Measurements from ENCODE around the gene ASB13.

The ASB13 gene

DNA sequence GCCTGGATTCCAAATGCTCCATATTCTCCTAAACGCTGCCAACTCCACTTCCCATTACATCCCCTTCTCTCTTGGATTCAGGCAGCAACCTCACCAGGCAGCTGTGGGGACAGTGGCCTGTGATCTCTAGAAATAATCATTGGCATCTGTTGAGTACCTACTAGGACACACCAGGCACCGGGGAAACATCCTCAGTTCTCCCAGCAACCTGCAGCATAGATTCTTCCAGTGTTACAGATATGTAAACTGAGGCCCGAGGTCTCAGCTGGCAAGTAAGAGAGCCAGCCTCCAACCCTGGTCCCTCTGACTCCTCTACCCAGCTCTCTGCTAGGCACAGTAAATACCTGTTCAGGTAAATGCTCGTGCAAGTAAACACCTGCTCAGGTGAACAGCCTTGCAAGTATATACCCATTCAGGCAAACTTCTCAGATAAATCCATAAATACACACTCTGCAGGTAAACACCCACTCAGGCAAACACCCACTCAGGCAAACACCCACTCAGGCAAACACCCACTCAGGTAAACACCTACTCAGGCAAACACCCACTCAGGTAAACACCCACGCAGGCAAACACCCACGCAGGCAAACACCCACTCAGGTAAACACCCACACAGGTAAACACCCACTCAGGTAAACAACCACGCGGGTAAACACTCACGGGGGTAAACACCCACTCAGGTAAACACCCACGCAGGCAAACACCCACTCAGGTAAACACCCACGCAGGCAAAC, 18.7 kb downstream of the ASB13 start:
- no peak for DNase-seq (ENCODE audit: low spot score)

DNA sequence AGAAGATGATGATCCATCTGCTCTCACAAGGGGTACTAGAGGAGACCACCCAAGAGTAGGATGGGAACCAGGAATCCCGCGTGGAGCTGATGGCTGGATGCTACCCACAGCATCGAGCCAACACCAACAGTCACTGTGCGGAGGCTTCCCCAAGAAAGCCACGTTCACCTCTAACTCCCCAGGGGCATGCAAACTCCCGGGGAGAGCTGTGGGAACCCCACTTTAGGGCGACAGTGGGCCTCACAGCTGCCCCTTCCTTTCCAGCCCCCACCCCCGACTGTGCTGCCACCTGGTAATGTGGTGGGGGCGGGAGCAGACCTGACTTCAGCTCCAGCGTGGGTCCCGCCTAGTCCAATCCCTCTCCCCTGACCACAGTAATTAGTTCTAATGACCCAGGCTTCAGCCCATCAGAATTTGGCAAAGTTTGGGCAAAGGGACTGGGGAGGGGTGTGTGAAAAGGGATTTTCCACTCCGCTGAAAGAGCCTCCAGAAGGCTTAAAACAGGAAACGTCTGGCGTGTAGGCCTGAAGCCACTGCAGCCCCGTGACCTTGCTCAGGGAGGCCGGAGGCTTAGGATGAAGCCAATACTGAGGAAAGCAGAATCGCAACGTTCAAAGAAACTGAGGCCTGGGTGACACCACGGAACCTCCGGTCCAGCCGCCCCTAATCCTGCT, 20.3 kb downstream of the ASB13 start:
- no peak for DNase-seq (ENCODE audit: low spot score)

DNA sequence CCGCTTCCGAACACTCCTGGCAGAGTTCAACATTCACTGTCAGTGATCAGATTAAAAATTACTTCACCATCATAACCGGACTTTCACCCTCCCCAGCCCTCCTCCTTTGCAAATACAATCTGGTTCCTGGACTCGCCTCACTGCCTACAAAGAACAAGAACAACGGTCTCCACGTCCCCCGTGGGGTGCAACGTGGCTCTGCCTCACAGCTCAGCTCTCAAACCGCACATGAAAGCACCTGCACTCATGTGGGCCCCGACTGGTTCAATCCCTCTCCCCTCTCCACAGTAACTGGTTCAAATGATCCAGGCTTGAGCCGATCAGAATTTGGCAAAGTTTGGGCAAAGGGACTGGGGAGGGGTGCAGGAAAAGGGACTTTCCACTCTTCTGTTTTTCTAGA, 21.0 kb downstream of the ASB13 start:
- no peak for DNase-seq (ENCODE audit: low spot score)

DNA sequence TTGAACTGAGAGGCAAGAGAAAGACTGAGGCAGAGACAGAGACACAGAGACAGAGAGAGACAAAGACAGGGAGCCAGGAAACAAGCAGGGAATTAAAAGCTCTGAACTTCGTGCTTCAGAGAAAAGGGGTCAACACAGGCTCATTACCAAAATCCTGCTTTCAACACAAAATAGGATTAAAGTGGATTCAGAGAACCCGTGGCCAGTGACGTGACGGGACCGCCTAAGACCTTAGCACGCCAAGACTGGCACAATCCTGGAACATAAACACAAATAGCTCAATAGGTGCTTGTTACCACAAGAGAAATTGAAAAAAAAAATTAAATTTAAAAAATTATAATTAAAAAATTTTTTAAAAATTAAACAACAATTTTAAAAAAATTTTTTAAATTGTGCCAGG, 21.5 kb downstream of the ASB13 start:
- no peak for DNase-seq (ENCODE audit: low spot score)

DNA sequence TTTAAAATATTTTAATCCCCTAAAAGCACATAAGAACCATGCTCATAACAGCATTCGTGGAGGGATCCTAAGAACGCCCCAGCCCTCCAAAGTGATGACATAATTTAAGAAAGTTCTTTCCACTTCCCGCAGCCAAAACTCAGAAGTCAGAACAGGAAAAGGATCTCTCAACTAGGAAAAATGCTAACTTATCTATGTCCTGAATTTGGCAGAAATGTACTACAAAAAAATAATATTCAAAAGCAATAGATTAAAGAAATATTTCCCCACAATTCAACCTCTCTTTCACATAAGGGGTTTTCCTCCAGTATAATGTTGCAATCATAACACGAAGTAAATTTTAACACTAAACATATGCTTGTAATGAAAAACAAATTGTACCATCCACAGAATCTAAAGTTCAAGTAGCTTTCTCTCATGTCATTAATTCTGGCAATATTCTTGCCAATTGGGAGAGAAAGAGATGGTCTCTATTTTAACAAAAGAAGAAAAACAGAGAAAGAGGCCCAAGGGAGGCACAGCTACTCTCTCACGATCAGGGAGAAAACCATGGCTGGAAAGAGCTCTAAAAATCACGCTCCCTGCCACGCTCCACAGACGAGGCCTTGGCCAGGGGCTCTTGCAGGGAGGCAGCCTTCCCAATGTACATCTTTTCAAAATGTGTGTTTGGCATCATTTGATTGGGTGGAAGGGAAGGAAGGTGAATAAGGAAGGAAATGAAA, 22.9 kb downstream of the ASB13 start:
- no peak for DNase-seq (ENCODE audit: low spot score)

DNA sequence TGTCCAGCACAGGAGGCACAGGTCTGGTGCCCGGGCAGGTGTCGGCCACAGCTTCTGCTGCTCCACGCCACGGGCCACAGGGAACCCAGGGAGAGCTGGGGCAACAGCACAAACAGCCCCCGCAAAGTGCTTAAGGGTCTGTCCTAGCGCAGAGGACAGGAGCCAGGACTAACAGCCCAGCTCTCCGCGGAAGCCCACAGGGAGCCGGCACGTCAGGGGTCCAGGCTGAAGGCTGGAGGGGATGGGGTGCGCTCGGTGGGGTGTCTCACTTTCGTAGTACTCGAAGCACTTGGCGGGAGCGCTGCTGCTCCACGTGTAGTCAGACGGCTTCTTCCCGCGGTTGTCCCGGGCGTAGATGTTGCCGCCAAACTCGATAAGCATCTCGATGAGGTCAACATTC, 24.9 kb downstream of the ASB13 start:
- DNase-seq (ENCODE audit: low spot score): no peak

DNA sequence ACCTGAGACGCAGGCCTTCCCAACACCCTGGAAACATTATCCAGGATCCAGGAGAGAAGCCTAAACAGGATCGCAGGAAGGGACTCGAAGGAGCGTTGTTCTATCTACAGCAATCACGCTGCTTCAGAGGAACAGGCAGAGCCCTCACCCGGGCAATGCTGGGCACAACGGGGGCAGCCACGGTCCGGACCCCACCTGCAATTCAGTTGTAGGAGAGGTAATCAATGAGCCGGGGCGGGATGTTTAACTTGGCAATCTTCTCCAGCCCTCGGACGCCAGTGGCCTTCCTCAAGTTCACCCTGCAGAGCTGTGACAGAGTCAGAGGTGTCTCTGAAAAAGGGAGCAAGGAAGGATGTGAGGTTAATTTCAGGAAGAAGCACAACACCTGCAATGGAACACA, 25.9 kb downstream of the ASB13 start:
- DNase-seq (ENCODE audit: low spot score): no peak

DNA sequence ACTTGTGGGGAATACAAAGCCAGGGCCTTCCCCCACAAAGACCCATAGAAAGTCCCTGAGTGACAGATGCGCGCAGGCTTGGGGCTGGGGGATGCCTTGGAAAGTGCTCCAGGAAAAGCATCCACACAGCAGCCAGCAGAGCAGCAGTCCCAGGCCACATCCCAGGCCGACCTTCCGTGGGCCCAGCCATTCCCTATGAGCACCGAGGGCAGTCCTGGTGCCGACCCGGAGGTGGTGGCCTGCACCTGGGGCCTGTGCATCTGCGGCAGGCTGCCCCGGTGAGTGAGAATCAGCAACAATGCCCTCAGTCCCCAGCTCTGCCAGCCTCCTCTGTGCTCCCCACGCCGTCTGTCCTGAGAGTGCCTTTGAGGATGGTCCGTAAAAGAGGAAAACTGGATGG, 26.4 kb downstream of the ASB13 start:
- DNase-seq (ENCODE audit: low spot score): no peak

DNA sequence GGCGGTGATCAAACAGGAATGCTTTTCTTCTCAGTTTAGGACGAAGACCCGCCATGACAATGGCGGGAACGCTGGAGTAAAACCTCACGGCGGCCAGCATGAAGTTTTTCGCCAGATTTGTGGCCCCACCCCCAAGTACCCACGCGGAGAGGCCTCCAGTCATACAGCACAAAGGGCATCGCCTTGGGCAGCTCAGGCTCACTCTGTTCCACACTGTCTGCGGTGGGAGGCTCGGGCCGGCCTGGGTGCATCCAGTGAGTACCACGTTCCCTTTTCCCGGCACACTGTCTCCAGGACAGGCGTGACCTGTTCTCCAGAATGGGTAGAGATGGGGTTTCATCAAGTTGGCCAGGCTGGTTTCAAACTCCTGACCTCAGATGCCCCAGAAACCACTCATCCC, 27.3 kb downstream of the ASB13 start:
- no peak for DNase-seq (ENCODE audit: low spot score)

DNA sequence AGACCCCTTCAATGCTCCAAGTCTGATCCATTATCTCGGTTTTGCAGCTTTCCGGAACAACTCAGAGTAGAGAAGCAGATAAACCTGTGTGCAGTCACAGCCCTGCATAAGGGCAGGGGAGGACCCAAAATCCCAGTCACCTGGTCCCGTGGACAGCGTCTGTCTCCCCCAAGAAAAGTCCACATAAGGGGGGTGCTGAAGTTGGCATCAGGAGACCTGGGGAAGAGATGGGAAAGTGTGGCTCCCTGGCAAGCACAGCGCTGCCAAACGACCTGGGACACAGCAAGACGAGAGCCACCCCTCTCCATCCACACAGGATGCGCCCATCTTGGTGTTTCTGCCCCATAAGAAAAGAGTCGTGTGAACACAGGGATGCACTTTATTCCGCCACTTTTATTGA, 27.9 kb downstream of the ASB13 start:
- no peak for DNase-seq (ENCODE audit: low spot score)

DNA sequence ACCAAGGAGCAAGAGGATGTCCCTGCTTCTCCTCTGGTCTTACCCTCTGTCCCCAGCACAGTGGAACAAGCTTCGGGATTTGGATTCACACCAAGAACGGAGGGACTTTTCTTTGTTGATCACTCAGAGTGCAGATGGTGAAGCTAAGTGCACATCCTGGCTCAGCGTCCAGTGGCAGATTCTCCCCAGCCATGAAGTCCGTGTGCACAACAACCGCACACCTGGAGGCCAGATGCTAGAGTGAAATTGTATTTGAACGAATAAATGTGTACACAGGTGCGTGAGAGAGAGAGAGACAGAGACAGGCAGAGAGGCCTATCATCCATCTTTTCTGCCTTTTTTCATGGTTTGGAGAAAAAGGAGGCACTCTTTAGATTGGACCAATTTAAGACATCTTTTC, 31.5 kb downstream of the ASB13 start:
- DNase-seq (ENCODE audit: low spot score): no peak

DNA sequence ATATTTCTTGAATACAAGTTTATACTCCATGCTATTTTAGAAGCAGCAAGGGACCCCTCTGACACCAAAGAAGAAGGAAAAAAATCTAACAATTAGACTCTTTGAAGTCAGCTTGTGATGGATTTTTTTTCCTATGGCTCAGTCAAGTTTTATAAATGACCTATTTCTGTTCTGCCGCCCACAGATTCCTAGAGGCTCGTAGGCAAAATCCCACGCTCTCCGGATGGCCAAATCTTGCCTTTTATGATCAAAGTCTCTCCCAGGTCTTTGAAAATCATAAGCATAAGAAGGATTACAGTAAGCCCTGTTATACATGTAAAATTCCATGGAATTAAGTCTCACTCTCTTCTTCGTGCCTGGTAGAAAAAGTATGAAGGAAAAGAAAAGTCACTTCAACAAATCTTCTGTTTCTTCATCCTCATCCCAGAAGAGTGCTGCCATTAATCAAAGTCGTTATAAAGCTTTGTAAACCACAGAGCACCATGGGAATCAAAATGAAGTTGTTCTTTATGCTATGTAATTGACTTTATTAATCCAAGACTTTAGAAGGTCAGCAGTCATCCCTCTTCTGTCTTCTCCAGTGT, 33.1 kb downstream of the ASB13 start:
- no peak for DNase-seq (ENCODE audit: low spot score)

DNA sequence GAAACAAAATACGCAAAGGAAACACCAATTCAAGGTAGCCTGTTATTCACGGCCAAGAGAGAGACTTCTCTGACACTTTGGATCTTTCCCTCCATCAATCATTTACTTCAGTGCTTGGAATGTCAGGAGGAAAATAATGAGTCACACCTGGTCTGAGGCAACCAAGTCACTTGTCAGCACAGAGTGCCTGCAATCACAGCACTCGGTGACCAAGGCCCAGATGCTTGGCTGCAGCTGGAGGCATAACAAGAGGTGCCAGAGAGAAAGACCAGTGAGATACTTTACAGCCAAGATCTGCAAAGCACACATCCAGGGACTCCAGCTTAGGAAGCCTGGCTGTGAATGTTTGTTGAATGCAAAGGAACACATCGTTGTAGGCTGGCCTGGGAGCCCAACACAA, 33.9 kb downstream of the ASB13 start:
- DNase-seq (ENCODE audit: low spot score): no peak

DNA sequence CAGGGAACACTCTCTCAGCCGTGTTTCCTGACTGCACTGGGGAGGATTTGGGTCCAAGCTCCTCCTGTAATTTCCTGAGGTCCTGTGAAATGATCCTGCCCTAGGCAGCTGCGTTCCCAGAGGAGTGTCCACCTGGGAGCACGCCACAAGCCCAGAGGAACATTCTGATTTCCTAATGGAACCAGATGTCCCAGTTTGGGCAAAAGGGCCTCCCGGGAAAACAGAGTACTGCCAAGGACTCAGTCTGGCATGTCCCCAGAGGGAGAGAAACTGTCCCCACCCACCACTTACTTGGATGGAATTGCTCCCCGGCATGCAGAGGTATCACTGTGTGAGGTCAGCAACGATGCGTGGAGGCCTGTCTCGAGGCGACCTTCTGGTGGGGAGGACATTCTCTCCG, 34.5 kb downstream of the ASB13 start:
- DNase-seq (ENCODE audit: low spot score): no peak

DNA sequence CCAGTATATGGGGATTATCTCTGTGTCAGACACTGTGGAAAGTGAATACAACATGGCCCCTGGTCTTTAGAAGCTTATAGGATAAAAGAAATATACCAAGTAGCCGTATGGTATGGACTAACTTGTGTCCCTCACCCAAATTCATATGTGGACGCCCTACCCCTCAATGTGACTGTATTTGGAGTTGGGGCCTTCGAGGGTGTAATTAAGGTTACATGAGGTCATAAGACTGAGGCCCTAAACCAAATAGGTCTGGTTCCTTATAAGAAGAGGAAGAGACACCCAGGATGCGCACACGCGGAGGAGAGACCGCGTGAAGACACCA, 36.3 kb downstream of the ASB13 start:
- DNase-seq (ENCODE audit: low spot score): no peak

DNA sequence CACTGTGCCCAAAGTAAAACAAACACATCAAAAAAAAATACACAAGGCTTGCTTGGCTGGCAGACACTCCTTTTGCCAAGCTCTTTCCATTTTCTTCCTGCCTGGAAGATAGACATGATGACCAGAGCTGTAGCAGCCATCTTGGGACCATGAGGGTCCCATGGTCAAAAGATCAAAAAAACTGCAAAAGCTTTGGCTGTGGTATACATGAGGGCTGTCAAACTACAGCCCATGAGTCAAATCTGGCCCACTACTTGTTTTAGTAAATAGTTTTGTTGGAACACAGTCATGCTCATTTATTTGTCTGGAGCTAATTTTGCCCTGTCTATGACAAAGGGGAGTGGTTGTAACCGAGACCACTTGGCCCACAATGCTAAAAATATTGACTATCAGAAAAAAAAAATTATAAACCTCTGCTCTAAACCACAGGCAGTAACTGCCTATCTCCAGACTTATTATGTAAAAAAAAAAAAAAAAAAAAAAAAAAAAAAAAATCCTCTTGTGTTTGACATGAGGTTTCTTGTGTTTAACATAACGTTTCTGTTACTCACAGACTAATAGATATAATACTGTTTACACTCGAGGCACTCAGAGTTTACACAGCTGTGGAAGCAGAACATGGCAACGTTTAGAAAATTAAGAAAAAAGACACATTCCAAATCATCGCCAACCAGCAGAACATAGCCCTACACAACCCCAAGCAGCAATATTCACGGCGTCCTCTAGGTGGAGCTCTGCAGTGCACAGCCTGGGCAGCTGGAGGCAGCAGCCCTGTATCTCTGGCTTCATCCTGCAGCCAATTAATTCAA, 36.9 kb downstream of the ASB13 start:
- DNase-seq (ENCODE audit: low spot score): peak; percentile 88

DNA sequence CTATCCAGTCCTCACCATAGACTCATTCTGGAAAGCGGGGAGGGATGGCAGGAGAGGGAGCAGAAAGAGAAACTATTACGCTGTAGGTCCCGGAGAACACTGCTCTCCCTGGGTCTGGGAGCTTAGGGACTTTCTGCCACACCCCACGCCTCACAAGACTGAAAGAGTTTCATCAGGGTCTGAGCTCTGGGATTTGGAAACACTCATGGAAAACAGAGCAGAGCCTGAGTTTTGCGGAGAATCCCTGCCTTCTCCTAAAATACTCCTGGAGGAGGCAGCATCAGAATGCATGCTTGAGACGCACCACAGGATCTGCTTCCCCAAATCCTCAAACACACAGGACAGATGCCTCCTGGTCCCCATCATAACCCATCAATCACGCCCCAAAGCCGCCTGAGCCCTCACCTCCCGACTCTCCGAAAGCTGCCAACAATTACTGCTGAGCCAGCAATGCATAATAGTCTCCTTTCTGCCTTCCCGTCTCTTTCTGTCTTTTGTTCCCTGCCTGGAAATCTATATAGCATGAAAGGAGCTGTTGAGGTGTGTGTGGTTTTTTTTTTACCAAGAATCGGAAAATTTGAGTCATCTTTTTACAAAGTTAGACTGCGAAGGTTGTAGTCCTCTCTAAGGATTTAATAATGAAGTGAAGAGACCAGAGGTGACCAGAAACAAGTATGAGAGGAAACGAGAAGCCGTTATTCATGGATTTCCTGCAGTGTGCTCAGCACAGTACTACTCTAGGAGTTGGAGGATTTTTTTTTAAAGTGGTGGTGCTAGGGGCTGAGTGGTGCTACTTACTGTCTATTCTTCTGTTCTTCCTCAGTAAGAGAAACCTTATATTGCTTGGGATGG, 37.7 kb downstream of the ASB13 start:
- DNase-seq (ENCODE audit: low spot score): no peak

DNA sequence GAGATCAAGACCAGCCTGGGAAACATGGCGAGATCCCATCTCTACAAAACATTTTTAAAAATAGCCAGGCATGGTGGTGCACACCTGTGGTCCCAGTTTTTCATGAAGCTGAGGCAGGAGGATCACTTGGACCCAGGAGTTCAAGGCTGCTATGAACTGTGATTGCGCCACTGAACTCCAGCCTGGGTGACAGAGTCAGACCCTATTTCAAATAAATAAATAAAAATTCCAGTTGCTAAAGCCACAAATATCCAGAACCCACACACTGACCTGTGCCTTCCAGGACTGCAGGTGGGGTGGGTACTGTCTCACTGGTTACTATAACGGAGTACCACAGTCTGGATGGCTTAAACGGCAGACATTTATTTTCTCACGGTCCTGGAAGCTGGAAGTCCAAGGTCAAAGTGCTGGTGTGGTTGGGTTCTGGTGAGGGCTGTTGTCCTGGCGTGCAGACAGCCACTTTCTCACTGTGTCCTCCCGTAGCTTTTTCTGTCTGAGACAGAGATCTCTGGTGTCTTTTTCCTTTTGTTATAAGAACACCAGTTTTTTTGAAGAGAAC, 38.8 kb downstream of the ASB13 start:
- DNase-seq (ENCODE audit: low spot score): no peak

DNA sequence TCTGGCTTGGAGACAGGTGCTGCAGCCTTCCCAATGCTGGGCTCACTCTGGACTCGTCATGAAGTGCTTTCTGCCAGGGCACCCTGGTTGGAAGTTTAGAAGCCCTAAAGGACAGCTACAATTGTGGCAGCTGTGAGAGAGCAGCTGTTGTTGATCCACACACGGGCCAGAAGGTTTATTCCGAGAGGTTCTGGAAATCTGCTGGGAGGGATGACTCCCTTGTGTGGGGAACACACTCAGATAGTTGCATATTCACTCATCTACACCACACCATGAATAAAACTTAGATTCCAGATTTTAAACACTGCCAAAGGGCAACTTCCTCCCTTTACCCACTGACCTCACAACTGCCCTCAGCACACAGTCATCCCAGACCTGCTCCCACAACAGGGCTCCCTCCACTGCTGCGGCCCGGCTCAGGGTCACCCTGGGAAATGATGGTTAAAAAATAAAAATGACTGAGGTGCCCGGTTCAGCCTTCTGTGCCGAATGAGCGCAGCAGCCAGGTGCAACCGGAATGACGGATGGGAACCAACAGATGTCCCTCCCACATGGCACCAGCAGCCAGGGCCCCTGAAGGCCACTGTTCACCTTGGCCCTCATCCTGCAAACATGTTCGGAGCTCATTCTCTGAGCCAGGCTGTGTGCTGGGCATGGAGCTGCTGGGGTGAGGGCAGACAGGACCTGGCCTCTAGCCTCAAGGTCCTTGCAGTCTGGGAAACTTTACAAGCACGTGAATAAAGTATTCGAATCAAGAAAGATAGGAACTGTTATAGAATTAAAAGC, 40.2 kb downstream of the ASB13 start:
- no peak for DNase-seq (ENCODE audit: low spot score)

DNA sequence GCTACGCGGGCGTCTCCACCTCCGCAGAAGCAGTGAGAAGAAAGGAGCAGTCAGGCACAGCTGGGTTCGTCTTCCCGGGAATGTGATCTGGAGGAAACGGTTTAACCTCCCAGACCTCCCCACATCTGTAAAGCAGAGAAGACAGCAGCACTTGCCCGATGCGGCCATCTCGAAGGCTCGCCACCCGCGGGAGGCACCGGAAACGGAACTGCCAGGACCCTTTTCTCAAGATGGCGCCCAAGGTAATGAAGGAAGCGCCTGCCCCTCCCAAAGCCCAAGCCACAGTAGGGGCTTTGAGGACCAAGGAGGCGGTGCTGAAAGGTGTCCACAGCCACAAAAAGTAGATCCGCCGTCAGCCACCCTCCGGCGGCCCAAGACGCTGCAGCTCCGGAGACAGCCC, 41.7 kb downstream of the ASB13 start:
- no peak for DNase-seq (ENCODE audit: low spot score)
